Measurements from ENCODE around the gene DMWD.

DNA sequence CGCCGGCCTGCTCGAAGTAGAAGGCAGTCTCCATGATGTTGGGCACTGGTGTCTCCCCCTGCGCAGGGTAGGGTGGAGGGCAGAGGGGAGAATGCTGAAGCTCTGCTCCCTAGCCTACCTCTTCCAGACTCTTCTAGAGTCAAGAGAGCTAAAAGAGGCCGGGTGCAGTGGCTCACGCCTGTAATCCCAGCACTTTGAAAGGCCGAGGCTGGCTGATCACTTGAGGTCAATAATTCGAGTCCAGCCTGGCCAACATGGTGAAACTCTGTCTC is 12.2 kb upstream of the DMWD start:
- TF ChIP-seq, protein P1, sequence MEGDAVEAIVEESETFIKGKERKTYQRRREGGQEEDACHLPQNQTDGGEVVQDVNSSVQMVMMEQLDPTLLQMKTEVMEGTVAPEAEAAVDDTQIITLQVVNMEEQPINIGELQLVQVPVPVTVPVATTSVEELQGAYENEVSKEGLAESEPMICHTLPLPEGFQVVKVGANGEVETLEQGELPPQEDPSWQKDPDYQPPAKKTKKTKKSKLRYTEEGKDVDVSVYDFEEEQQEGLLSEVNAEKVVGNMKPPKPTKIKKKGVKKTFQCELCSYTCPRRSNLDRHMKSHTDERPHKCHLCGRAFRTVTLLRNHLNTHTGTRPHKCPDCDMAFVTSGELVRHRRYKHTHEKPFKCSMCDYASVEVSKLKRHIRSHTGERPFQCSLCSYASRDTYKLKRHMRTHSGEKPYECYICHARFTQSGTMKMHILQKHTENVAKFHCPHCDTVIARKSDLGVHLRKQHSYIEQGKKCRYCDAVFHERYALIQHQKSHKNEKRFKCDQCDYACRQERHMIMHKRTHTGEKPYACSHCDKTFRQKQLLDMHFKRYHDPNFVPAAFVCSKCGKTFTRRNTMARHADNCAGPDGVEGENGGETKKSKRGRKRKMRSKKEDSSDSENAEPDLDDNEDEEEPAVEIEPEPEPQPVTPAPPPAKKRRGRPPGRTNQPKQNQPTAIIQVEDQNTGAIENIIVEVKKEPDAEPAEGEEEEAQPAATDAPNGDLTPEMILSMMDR (IDR thresholded peaks at IDR 0.05), result no peak
- TF ChIP-seq JUND (IDR thresholded peaks at IDR 0.05) (no peak), POLR2AphosphoS5 (IDR thresholded peaks at IDR 0.05; ENCODE audit: low read depth, low read length) (no peak), GABPA (IDR thresholded peaks at IDR 0.05; ENCODE audit: low read depth) (no peak), SMC3 (IDR thresholded peaks at IDR 0.05; ENCODE audit: low read depth, low read length) (no peak), TAF1 (IDR thresholded peaks at IDR 0.05; ENCODE audit: borderline replicate concordance, low read depth, low read length) (no peak), FOXM1 (IDR thresholded peaks at IDR 0.05; ENCODE audit: low read depth) (no peak), RAD21 (IDR thresholded peaks at IDR 0.05; ENCODE audit: low read length) (no peak), RFX5 (IDR thresholded peaks at IDR 0.05; ENCODE audit: low read length) (no peak), SIN3A (IDR thresholded peaks at IDR 0.05; ENCODE audit: borderline replicate concordance, low read depth, low read length) (no peak), MXI1 (IDR thresholded peaks at IDR 0.05; ENCODE audit: low read depth, low read length) (no peak)
- TF ChIP-seq, protein P2, sequence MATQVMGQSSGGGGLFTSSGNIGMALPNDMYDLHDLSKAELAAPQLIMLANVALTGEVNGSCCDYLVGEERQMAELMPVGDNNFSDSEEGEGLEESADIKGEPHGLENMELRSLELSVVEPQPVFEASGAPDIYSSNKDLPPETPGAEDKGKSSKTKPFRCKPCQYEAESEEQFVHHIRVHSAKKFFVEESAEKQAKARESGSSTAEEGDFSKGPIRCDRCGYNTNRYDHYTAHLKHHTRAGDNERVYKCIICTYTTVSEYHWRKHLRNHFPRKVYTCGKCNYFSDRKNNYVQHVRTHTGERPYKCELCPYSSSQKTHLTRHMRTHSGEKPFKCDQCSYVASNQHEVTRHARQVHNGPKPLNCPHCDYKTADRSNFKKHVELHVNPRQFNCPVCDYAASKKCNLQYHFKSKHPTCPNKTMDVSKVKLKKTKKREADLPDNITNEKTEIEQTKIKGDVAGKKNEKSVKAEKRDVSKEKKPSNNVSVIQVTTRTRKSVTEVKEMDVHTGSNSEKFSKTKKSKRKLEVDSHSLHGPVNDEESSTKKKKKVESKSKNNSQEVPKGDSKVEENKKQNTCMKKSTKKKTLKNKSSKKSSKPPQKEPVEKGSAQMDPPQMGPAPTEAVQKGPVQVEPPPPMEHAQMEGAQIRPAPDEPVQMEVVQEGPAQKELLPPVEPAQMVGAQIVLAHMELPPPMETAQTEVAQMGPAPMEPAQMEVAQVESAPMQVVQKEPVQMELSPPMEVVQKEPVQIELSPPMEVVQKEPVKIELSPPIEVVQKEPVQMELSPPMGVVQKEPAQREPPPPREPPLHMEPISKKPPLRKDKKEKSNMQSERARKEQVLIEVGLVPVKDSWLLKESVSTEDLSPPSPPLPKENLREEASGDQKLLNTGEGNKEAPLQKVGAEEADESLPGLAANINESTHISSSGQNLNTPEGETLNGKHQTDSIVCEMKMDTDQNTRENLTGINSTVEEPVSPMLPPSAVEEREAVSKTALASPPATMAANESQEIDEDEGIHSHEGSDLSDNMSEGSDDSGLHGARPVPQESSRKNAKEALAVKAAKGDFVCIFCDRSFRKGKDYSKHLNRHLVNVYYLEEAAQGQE (IDR thresholded peaks at IDR 0.05; ENCODE audit: low read depth, low read length), result no peak
- TF ChIP-seq, protein P3, sequence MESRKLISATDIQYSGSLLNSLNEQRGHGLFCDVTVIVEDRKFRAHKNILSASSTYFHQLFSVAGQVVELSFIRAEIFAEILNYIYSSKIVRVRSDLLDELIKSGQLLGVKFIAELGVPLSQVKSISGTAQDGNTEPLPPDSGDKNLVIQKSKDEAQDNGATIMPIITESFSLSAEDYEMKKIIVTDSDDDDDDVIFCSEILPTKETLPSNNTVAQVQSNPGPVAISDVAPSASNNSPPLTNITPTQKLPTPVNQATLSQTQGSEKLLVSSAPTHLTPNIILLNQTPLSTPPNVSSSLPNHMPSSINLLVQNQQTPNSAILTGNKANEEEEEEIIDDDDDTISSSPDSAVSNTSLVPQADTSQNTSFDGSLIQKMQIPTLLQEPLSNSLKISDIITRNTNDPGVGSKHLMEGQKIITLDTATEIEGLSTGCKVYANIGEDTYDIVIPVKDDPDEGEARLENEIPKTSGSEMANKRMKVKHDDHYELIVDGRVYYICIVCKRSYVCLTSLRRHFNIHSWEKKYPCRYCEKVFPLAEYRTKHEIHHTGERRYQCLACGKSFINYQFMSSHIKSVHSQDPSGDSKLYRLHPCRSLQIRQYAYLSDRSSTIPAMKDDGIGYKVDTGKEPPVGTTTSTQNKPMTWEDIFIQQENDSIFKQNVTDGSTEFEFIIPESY (IDR thresholded peaks at IDR 0.05; ENCODE audit: borderline replicate concordance, low read depth), result no peak
- TF ChIP-seq, protein P4, sequence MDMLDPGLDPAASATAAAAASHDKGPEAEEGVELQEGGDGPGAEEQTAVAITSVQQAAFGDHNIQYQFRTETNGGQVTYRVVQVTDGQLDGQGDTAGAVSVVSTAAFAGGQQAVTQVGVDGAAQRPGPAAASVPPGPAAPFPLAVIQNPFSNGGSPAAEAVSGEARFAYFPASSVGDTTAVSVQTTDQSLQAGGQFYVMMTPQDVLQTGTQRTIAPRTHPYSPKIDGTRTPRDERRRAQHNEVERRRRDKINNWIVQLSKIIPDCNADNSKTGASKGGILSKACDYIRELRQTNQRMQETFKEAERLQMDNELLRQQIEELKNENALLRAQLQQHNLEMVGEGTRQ (IDR thresholded peaks at IDR 0.05; ENCODE audit: borderline replicate concordance, low read depth, low read length), result no peak

All from SK-N-SH (cell line).